CD4-positive, alpha-beta T cell treated with Interleukin-17A for 1 hour (primary cell): ENCODE results near the gene IFT122.

Source experiments
- DNase-seq: peaks from one replicate; pipeline ENCODE4 v3.0.0-alpha.2; 2020

Gene IFT122

GRCh38 chr3:129415378-129415777 is 24.6 kb upstream of the IFT122 start:
- DNase-seq, result no peak

- no peak for DNase-seq
Measured at GRCh38 chr3:129415830-129416229, 24.2 kb upstream of the IFT122 start.

- DNase-seq, result no peak
Measured at GRCh38 chr3:129416415-129416814, 23.6 kb upstream of the IFT122 start.

- DNase-seq, result no peak
Measured at GRCh38 chr3:129417326-129417725, 22.7 kb upstream of the IFT122 start.

GRCh38 chr3:129418041-129418973 is 21.7 kb upstream of the IFT122 start:
- DNase-seq, result no peak

- DNase-seq, result no peak
Measured at GRCh38 chr3:129419476-129419875, 20.5 kb upstream of the IFT122 start.

- DNase-seq, result no peak
Measured at GRCh38 chr3:129421236-129421883, 18.7 kb upstream of the IFT122 start.

GRCh38 chr3:129421988-129422745 is 17.9 kb upstream of the IFT122 start:
- DNase-seq, result no peak

- DNase-seq, result no peak
Measured at GRCh38 chr3:129422897-129423296, 17.1 kb upstream of the IFT122 start.

GRCh38 chr3:129424185-129424841 is 15.7 kb upstream of the IFT122 start:
- DNase-seq, result no peak

GRCh38 chr3:129425213-129425612 is 14.8 kb upstream of the IFT122 start:
- DNase-seq, result no peak

GRCh38 chr3:129425619-129426018 is 14.4 kb upstream of the IFT122 start:
- no peak for DNase-seq

GRCh38 chr3:129428007-129428375 is 12.0 kb upstream of the IFT122 start:
- DNase-seq, result no peak

GRCh38 chr3:129428376-129429079 is 11.5 kb upstream of the IFT122 start, which contains the start of gene EFCAB12:
EFCAB12 (minus strand) TSS chr3:129428636; CDS start chr3:129428488, 148 bp downstream.
- peak; percentile 92 for DNase-seq

- no peak for DNase-seq
Measured at GRCh38 chr3:129429080-129429451, 11.0 kb upstream of the IFT122 start.

- DNase-seq, result no peak
Measured at GRCh38 chr3:129429602-129430001, 10.4 kb upstream of the IFT122 start.

- DNase-seq, result no peak
Measured at GRCh38 chr3:129432036-129432435, 8.0 kb upstream of the IFT122 start.

- no peak for DNase-seq
Measured at GRCh38 chr3:129432671-129433070, 7.4 kb upstream of the IFT122 start.

GRCh38 chr3:129433565-129433964 is 6.5 kb upstream of the IFT122 start:
- DNase-seq, result no peak

GRCh38 chr3:129434140-129434539 is 5.9 kb upstream of the IFT122 start:
- DNase-seq, result no peak

- DNase-seq, result no peak
Measured at GRCh38 chr3:129435367-129435766, 4.7 kb upstream of the IFT122 start.

- DNase-seq, result peak; percentile 42
Measured at GRCh38 chr3:129439226-129439816, 703 bp upstream of the IFT122 start.
